TTC549 (cell line): ENCODE data around the gene TNRC6A.
"Not testable (repeated sequence)": the region's sequence is repeated elsewhere in the genome, so short reads cannot be mapped to it uniquely, and the experiment has no call there.

Source experiments
- FAIRE-seq: peaks from 2 replicates; lab custom pipeline; 2012; peaks lifted over from hg19 to GRCh38; lab: Jason Lieb, UNC

Gene TNRC6A

DNA sequence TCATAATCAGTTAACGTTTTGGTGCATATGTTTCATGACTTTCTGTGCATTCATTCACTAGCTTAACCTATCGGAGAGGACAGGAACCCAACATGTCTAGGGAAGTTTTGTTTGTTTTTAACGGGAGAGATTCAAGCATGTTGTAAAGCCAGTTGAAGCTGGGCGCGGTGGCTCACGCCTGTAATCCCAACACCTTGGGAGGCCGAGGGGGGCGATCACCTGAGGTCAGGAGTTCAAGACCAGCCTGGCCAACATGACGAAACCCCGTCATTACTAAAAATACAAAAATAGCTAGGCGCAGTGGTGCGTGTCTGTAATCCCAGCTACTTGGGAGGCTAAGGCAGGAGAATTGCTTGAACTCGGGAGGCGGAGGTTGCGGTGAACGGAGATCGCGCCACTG, 1.4 kb upstream of the TNRC6A start:
- FAIRE-seq: no peak

DNA sequence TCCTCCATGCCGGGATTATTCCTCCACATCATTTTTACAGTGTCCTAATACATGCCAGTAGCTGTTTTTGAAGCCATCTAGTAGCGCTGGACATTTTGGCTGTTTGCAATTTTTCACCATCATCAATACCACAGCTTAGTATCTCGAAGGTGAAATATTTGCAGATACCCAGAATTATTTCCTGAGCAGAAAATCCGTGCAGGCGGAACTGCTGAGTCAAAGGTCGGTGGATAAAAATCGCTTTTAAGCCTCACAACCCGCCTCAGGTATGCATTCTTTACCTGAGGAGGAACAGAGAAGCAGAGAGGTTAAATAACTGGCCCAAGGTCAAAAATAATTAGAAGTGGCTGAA, 584 bp upstream of the TNRC6A start:
- no peak for FAIRE-seq

DNA sequence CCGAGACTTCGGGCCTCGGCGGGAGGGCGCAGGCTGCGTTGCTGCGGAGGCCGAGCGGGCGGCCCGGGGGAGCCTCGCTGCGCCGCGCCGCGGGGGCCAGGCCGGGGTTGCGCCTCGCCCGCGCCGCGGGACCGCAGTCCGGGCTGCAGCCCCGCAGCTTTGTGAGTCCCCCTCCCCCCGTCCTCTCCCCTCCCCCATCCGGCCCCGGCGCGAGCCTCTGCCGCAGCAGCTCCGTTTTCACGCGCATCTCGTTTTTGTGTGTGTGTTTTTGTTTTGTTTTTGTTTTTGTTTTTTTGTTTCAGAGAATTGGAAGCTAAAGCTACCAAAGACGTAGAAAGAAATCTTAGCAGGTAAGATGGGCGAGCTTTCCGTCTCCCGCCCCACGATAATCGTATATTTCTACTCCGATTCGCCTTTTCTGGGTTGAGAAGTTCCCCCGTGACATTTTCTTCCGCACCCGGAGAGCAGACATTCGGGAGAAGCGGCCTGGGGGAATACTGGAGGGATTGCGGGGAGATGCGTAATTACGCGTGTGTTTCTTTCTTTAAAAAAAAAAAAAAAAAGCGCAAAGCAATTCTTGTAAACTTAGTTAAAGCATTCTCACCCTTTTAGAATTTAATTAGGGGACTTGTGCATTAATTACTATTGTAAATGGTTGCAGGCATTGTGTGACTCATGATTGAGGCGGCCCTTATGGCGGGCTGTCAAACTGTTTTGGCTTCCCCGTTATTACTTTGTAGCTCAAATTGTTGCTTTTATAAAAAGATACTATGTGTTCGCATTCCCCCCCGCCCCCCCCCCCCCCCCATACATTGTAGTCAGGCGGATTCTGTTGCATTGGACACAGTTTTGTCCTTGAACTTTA, 732 bp downstream of the TNRC6A start:
- no peak for FAIRE-seq

DNA sequence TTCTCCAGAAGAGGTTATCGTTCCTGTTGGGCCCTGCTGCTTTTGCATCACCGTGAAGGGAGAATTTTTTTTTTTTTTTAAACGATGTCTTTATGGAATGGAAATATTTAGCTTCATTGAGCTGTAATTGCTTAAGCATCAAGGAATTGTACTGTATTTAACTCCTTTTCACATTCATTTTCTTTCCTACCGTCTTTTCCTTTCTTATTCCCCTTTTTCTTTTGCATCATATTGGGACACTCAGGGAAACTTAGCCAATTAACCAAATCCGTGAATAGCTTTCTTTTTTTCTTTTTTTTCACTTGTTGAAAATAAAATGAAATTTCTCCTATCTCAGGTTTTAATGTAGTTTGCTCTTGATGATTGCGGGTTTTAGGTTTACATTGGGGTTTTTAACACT, 1.5 kb downstream of the TNRC6A start:
- no peak for FAIRE-seq

DNA sequence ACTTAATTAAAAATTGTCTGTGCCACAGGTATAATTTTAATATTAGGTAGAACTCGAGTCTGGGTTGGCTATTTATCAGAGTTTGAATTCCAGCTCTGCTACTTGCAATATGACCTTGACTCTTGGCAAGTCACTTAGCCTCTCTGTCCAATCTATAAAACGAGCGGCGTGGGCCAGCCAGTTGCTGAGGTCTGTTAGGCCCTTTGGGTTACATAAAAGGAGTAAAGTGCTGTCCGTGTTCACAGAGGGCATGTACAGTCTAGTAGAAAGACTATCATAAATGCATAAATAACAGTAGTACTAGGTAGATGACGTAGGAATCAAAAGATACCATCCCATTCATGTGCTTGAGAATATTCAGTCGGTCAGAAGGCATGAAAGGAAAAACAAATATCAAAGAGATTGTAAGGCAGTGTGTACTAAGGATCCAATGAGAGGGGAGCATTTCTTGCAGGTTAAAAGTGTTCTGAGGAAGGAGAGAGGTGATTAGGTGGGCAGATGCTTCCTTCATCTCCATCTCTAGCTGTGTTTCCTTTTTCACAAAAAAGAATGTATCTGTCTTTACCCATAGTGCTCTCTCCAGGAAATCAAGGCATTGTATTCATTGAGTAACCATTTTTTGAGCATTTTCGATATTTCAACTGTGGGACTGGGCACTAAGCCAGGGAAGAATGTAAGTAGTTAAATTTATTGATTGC, 2.4 kb downstream of the TNRC6A start:
- no peak for FAIRE-seq

DNA sequence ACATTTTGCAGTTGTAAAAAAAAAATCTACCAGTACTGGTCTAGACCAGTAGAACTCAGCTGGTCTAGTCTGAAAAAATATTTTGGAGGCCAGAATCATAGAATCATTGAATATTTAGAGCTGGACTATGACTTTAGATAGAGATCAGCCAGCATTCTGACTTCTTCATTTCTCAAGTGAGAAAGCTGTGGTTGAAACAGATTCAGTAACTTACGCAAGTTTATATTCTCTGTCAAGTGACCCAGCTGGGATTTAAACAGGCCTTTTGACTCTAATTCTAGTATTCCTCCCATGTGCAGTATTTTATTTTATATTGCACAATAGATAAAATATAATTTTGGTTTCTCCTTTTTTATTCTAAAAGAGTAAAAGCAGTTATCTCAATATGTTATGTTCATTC, 4.9 kb downstream of the TNRC6A start:
- FAIRE-seq: no peak

GRCh38 chr16:24736758-24737157, 7.3 kb downstream of the TNRC6A start:
- no peak for FAIRE-seq

DNA sequence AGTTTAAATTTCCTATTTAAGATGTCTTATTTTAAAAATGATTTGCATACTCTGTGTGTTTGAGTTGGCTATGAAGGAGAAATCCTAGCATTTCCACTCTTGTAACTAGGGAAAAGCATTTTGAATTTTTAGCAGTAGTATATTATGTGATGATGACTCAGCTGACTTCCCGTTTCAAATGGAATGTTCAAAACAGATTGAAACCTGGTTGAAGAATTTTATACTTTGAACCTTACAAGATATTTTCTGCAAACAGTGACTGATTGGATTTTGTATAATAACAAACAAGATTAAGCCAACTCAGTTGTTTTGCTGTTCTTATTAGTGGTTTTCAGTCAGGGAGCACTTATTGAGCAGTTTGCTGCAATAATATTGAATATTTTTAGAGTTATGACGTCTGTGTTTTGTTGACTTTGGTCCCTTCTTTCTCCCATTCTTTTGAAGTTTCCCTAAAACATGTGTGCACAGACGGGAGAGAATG, 8.0 kb downstream of the TNRC6A start:
- no peak for FAIRE-seq

DNA sequence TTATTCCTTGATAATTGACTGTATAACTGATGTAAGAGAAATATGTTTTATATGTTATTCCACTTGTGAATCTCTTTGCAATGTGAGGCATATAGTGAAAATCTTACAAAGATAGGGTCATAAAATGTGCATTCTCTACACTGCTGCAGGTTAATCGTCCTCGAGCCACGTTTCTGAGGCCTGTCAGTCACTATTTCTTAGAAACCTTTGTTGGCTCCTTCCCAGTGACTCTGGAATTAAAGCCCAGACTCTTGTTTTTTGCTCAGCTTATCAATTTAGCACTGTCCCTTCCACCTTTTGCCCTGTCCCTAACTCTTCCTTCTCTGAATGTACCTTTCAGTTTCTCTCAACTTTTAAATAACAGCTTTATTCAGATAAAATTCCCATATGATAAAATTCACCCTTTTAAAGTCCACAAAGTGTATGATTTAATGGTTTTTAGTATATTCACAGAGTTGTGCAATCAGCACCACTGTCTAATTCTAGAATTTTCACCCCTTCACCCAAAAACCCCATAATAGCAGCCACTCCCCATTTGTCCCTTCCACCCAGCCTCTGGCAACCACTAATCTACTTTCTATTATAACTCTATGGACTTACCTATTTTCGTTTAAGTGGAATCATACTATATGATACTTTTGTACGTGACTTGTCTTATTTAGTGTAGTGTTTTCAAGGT, 8.6 kb downstream of the TNRC6A start:
- FAIRE-seq: no peak

DNA sequence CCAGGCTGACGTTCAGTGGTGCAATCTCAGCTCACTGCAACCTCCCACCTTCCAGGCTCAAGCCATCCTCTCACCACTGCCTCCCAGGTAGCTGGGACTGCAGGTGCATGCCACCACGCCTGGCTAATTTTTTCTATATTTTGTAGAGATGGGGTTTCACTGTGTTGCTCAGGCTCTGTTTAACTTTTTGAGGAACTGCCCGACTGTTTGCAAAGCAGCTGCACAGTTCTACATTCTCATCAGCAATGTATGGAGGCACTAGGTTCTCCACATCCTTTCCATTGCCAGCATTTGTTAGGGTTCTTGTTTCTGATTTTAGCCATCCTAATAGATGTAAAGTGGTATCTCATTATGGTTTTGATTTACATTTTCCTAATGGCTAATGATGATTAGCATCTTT, 9.4 kb downstream of the TNRC6A start:
- FAIRE-seq: no peak

- FAIRE-seq: no peak
Observed at GRCh38 chr16:24741862-24742261, 12.4 kb downstream of the TNRC6A start.

GRCh38 chr16:24742610-24743009, 13.2 kb downstream of the TNRC6A start:
- FAIRE-seq: not testable (repeated sequence)

- no peak for FAIRE-seq
Observed at GRCh38 chr16:24745391-24745790, 15.9 kb downstream of the TNRC6A start.

DNA sequence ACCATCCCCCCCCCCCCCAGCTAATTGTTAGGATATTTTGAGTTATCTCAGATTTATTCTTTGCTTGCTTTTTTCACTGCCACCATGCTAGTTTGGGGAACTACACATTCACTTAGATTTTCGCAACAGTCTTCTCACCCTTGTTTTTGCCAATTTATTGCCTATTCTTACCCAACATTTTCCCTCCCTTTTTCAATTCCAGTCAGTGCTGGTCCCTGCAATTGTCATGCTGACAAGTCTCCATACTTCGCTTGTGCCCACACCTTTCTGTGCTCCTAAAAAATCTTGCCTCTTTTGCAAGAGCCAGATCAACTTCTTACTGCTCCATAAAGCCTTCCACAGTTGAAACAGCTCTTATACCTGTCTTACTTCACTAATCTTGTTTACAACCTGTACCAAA, 16.3 kb downstream of the TNRC6A start:
- no peak for FAIRE-seq

DNA sequence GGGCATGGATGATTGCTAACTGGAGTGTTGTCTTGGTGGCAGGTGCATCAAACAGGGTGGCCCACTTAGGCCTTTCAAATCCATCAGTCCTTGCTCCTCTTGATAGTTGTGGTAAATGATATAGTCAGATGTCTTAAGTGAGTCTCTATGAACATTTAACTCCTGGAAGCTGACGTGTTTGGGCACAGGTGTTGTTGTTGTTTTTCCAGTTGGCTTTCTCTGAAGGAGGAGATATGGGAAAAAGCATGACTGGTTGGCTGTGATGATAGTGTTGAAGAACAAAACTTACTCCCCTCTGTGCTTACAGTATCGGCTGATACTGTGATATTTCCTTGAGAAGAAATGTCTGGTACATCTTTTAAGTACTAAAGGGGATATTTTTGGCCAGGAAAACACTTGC, 18.0 kb downstream of the TNRC6A start:
- no peak for FAIRE-seq

- no peak for FAIRE-seq
Observed at GRCh38 chr16:24748242-24748641, 18.8 kb downstream of the TNRC6A start.

GRCh38 chr16:24749310-24749709, 19.9 kb downstream of the TNRC6A start:
- no peak for FAIRE-seq

DNA sequence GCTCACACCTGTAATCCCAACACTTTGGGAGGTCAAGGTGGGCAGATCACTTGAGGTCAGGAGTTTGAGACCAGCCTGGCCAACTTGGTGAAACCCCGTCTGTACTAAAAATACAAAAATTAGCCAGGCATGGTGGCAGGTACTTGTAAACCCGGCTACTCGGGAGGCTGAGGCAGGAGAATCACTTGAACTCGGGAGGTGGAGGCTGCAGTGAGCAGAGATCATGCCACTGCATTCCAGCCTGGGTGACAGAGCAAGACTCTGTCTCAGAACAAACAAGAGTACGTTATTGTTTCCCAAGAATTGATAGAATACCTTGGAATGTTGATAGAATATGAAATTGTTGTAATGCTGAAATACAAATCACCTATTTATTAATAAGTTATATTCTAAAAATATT, 20.4 kb downstream of the TNRC6A start:
- FAIRE-seq: not testable (repeated sequence)

DNA sequence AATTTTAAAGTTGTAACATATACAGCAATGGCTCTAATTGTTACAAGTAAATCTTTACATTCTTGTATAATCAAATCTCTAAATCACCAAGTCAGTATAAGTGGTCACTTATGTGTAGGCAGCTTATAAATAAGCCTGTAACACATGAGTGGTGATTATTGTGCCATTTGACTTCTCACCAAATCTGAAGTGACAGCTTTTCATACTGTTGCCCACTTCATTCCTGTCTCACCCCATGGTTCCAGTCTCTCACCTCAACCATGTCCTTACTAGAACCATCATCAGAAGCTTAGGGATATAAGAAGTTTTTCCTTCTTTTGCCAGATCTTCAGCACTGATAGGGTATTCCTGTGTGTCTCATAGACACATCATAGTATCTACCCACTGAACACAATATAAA, 23.5 kb downstream of the TNRC6A start:
- FAIRE-seq: no peak

DNA sequence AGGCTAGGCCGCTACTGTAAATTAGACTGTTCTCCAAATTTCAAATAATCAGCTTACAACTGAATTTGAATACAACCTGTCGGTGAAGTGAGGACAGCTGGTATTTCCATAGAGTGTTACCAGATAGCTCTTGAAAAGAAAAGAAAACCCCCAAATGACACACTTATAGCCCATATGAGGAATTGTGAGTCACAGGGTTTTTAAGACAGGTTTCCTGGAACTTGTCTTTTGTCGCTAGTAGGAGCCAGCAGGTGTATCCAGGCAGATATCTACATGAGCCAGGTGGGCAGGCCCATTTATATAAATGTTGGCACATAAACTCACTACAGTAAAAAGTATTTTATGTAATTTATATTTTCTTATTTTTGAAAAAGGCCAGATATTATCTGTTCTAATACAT, 24.0 kb downstream of the TNRC6A start:
- FAIRE-seq: no peak

- no peak for FAIRE-seq
Observed at GRCh38 chr16:24754543-24754942, 25.1 kb downstream of the TNRC6A start.

DNA sequence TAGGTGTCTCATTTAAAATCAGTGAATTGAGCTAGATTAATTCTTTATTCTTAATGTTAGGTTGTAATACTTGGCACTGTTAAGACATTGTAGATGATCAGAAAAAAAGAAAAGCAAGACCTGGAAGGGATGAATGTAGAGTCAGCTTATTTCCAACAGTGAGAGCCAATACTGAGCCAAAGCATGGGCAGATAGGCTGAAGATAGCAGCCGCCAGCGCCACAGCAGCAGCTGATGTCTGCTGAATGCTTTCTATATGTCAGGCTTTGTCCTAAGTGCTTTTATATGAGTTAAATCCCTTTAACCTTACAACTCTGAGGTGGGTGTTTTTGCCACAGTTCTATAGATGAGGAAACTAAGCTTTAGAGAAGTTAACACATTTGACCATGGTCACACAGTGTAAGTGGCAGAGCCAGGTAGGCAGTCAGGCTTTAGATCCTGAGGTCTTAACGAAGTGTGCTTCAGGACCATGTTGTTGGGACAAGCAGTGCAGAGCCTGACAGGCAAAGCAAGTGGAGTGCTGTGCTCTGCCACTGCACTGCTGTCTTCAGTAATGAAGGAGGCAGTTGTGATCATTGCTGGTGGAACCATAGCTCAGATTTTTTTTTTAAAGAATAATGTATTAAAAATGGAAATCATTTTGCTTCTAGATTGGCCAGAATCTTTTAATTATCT, 25.9 kb downstream of the TNRC6A start:
- no peak for FAIRE-seq

GRCh38 chr16:24758373-24758772, 28.9 kb downstream of the TNRC6A start:
- FAIRE-seq: no peak
